ENCODE results near the gene CYP19A1.

GRCh38 chr15:51322621-51323296 lies 15.6 kb downstream of the CYP19A1 start:
- no peak for TF ChIP-seq EZH2 (IDR thresholded peaks at IDR 0.05; ENCODE audit: borderline replicate concordance, insufficient read depth, low read depth, low read length, poor library complexity, severe bottlenecking)
- no peak for TF ChIP-seq CTCF (IDR thresholded peaks at IDR 0.05)
